Mesendoderm (in vitro differentiated cells): ENCODE data around the gene ARMC12.

Source experiments
- DNase-seq: peaks from one replicate; pipeline ENCODE4 v3.0.0; 2013
- H2AK5ac ChIP-seq: 2 replicates; pipeline ENCODE4 v1.6.1; 2013; ENCODE audit warnings: low read length, inconsistent platforms
- H2BK120ac ChIP-seq: 2 replicates; pipeline ENCODE4 v1.6.1; 2013; ENCODE audit warnings: low read depth, mild to moderate bottlenecking, low read length, moderate library complexity, mixed read lengths
- H2BK15ac ChIP-seq: replicated peaks from 2 replicates; pipeline ENCODE4 v1.6.1; 2013; ENCODE audit warnings: low read depth, mild to moderate bottlenecking, moderate library complexity
- H2BK5ac ChIP-seq: 2 replicates; pipeline ENCODE4 v1.6.1; 2013; ENCODE audit warnings: low read length, inconsistent platforms
- H3K18ac ChIP-seq: 2 replicates; pipeline ENCODE4 v1.6.1; 2013; ENCODE audit warnings: mild to moderate bottlenecking, low read length, mixed read lengths
- H3K23ac ChIP-seq: one replicate; pipeline ENCODE4 v1.6.1; 2013; ENCODE audit warnings: low read length
- H3K27ac ChIP-seq: 2 replicates; pipeline ENCODE4 v1.5.1; 2013; ENCODE audit warnings: low read depth, mild to moderate bottlenecking, inconsistent platforms, low read length, moderate library complexity
- H3K27me3 ChIP-seq: 2 replicates; pipeline ENCODE4 v1.6.1; 2013; ENCODE audit warnings: low read length, control low read depth, mild to moderate bottlenecking, inconsistent platforms; ENCODE audit not compliant: insufficient read depth, poor library complexity
- H3K36me3 ChIP-seq: 2 replicates; pipeline ENCODE4 v1.6.1; 2013; ENCODE audit warnings: low read length, inconsistent platforms; ENCODE audit not compliant: control insufficient read depth, insufficient read depth
- H3K4ac ChIP-seq: one replicate; pipeline ENCODE4 v1.6.1; 2013; ENCODE audit warnings: low read depth, mild to moderate bottlenecking, low read length, moderate library complexity
- H3K4me1 ChIP-seq: 2 replicates; pipeline ENCODE4 v1.6.1; 2013; ENCODE audit warnings: low read depth, low read length, inconsistent platforms; ENCODE audit not compliant: control insufficient read depth
- H3K4me2 ChIP-seq: 2 replicates; pipeline ENCODE4 v1.6.1; 2013; ENCODE audit warnings: low read length
- H3K4me3 ChIP-seq: 2 replicates; pipeline ENCODE4 v1.5.1; 2013; ENCODE audit warnings: mild to moderate bottlenecking, low read length
- H3K56ac ChIP-seq: one replicate; pipeline ENCODE4 v1.6.1; 2013; ENCODE audit warnings: low read length
- H3K79me1 ChIP-seq: 2 replicates; pipeline ENCODE4 v1.6.1; 2013; ENCODE audit warnings: low read length, inconsistent platforms
- H3K79me2 ChIP-seq: 2 replicates; pipeline ENCODE4 v1.6.1; 2013; ENCODE audit warnings: mild to moderate bottlenecking, low read length; ENCODE audit not compliant: control insufficient read depth, insufficient read depth
- H3K9ac ChIP-seq: 2 replicates; pipeline ENCODE4 v1.6.1; 2013; ENCODE audit warnings: low read length, inconsistent platforms
- H4K5ac ChIP-seq: one replicate; pipeline ENCODE4 v1.6.1; 2013; ENCODE audit warnings: low read length
- H4K8ac ChIP-seq: one replicate; pipeline ENCODE4 v1.6.1; 2013; ENCODE audit warnings: low read depth, mild to moderate bottlenecking, control low read depth, low read length, moderate library complexity
- WGBS: extraction: QIAGEN DNeasy Blood & Tissue Kit; methylation state at CpG from one replicate; pipeline ENCODE4 v1.1.7; 2013; ENCODE audit warnings: low lambda C conversion rate, missing lambda C conversion rate; ENCODE audit not compliant: insufficient coverage; ENCODE audit errors: extremely low coverage; 5-methylcytosine and 5-hydroxymethylcytosine counted together

ARMC12 gene

GRCh38 chr6:35782424-35782823 is 45.6 kb downstream of the ARMC12 start:
- Histone ChIP-seq H3K18ac (no peak overlapping the region), H3K4ac (no peak overlapping the region), H3K23ac (no peak overlapping the region), H3K9ac (no peak overlapping the region), H2BK5ac (no peak overlapping the region), H4K8ac (no peak overlapping the region), H3K79me1 (no peaks in the 10 kb centered on the region), H2AK5ac (no peak overlapping the region), H3K27me3 (no peaks in the 10 kb centered on the region), H3K56ac (no peak overlapping the region), H3K4me2 (no peak overlapping the region), H3K4me1 (no peaks in the 10 kb centered on the region), H3K36me3 (no peaks in the 10 kb centered on the region), H3K4me3 (no peak overlapping the region), H3K27ac (no peak overlapping the region), H3K79me2 (no peaks in the 10 kb centered on the region), H4K5ac (no peak overlapping the region), H2BK120ac (no peak overlapping the region), H2BK15ac (no peak overlapping the region)
- WGBS: no CpG with 5 or more reads among the region's 3 CpGs
- no peak for DNase-seq

GRCh38 chr6:35784200-35784599 is 47.4 kb downstream of the ARMC12 start:
- Histone ChIP-seq H4K8ac (no peak overlapping the region), H3K4me2 (no peak overlapping the region), H3K4me1 (no peaks in the 10 kb centered on the region), H3K23ac (no peak overlapping the region), H3K79me2 (no peaks in the 10 kb centered on the region), H2BK5ac (no peak overlapping the region), H4K5ac (no peak overlapping the region), H3K4ac (no peak overlapping the region), H3K4me3 (no peak overlapping the region), H3K79me1 (no peaks in the 10 kb centered on the region), H2BK120ac (no peak overlapping the region), H3K18ac (no peak overlapping the region), H2BK15ac (no peak overlapping the region), H2AK5ac (no peak overlapping the region), H3K27ac (no peak overlapping the region), H3K9ac (no peak overlapping the region), H3K27me3 (no peaks in the 10 kb centered on the region), H3K56ac (no peak overlapping the region), H3K36me3 (no peaks in the 10 kb centered on the region)
- no peak for DNase-seq
- no CpG with 5 or more reads among the region's 2 CpGs for WGBS

GRCh38 chr6:35786272-35786671 is 49.4 kb downstream of the ARMC12 start:
- Histone ChIP-seq H3K18ac (no peak overlapping the region), H3K27me3 (no peaks in the 10 kb centered on the region), H2AK5ac (no peak overlapping the region), H3K4me3 (no peak overlapping the region), H3K27ac (no peak overlapping the region), H4K8ac (no peak overlapping the region), H2BK15ac (no peak overlapping the region), H2BK5ac (no peak overlapping the region), H3K4me2 (no peak overlapping the region), H4K5ac (no peak overlapping the region), H3K9ac (no peak overlapping the region), H3K79me2 (no peaks in the 10 kb centered on the region), H2BK120ac (no peak overlapping the region), H3K36me3 (no peaks in the 10 kb centered on the region), H3K79me1 (no peaks in the 10 kb centered on the region), H3K23ac (no peak overlapping the region), H3K4me1 (no peaks in the 10 kb centered on the region), H3K56ac (no peak overlapping the region), H3K4ac (no peak overlapping the region)
- no CpG with 5 or more reads among the region's 2 CpGs for WGBS
- no peak for DNase-seq

- Histone ChIP-seq H3K18ac (no peak overlapping the region), H3K9ac (no peak overlapping the region), H3K79me2 (no peaks in the 10 kb centered on the region), H3K36me3 (no peaks in the 10 kb centered on the region), H3K23ac (no peak overlapping the region), H3K4me1 (no peaks in the 10 kb centered on the region), H3K4me2 (no peak overlapping the region), H4K5ac (no peak overlapping the region), H3K4me3 (no peak overlapping the region), H2BK5ac (no peak overlapping the region), H3K56ac (no peak overlapping the region), H3K79me1 (no peaks in the 10 kb centered on the region), H4K8ac (no peak overlapping the region), H3K4ac (no peak overlapping the region), H2AK5ac (no peak overlapping the region), H2BK15ac (no peak overlapping the region), H2BK120ac (no peak overlapping the region), H3K27me3 (no peaks in the 10 kb centered on the region), H3K27ac (no peak overlapping the region)
- no peak for DNase-seq
- no CpG with 5 or more reads among the region's 25 CpGs for WGBS
Observed at GRCh38 chr6:35786810-35787209, 50.0 kb downstream of the ARMC12 start.

- H3K36me3 ChIP-seq: no peaks in the 10 kb centered on the region
- H3K4me2 ChIP-seq: no peak overlapping the region
- H3K9ac ChIP-seq: no peak overlapping the region
- no peaks in the 10 kb centered on the region for H3K27me3 ChIP-seq
- no peaks in the 10 kb centered on the region for H3K79me2 ChIP-seq
- H2BK120ac ChIP-seq: no peak overlapping the region
- H3K4me3 ChIP-seq: no peak overlapping the region
- WGBS: no CpG with 5 or more reads among the region's 13 CpGs
- H4K8ac ChIP-seq: no peak overlapping the region
- no peak for DNase-seq
- H3K27ac ChIP-seq: no peak overlapping the region
- H3K4ac ChIP-seq: no peak overlapping the region
- H3K56ac ChIP-seq: no peak overlapping the region
- no peak overlapping the region for H3K23ac ChIP-seq
- H2BK5ac ChIP-seq: no peak overlapping the region
- H4K5ac ChIP-seq: no peak overlapping the region
- H2BK15ac ChIP-seq: no peak overlapping the region
- H3K18ac ChIP-seq: no peak overlapping the region
- H3K4me1 ChIP-seq: no peaks in the 10 kb centered on the region
- H2AK5ac ChIP-seq: no peak overlapping the region
- no peaks in the 10 kb centered on the region for H3K79me1 ChIP-seq
Observed at GRCh38 chr6:35787266-35788218, 50.7 kb downstream of the ARMC12 start.
